H1 (cell line): ENCODE results near the gene MGLL. TPM values are rescaled to one million over a fixed set of nuclear protein-coding genes. Genes with fewer than 3 reads are reported as not detected.

Experiments used
- EGR1 ChIP-seq: IDR thresholded peaks from 2 replicates; pipeline ENCODE4 v1.6.1; 2011; ENCODE audit warnings: low read depth, low read length, borderline replicate concordance
- MAX ChIP-seq: IDR thresholded peaks from 2 replicates; pipeline ENCODE4 v1.6.1; 2012; ENCODE audit warnings: inconsistent platforms
- POLR2A ChIP-seq, 2 experiments: IDR thresholded peaks; 1 replicate in 1 of 2; 2 replicates in 1 of 2; pipeline ENCODE4 v1.6.1; 2011; ENCODE audit warnings: low read depth in 2 of 2, low read length in 2 of 2, mild to moderate bottlenecking in 2 of 2; ENCODE audit errors: control extremely low read depth in 1 of 2
- SIX5 ChIP-seq: IDR thresholded peaks from 2 replicates; pipeline ENCODE4 v1.6.1; 2011; ENCODE audit warnings: mild to moderate bottlenecking, low read depth, low read length
- TAF1 ChIP-seq: IDR thresholded peaks from 2 replicates; pipeline ENCODE4 v1.6.1; 2011; ENCODE audit warnings: mild to moderate bottlenecking, low read depth, low read length
- USF2 ChIP-seq: IDR thresholded peaks from 2 replicates; pipeline ENCODE4 v1.6.1; 2011; ENCODE audit warnings: low read length, improper control_type of control experiment
- polyA plus RNA-seq, 7 experiments: library from polyadenylated mRNA; depleted of rRNA in 3 of 7; stranded (reverse) in 5 of 7; unstranded in 2 of 7; fragments of >200 nt in 5 of 7; fragments of 200-250 nt in 2 of 7; gene quantifications; 1 replicate in 5 of 7; 2 replicates in 1 of 7; 4 replicates in 1 of 7; pipeline versions ENCODE4 v1.2.1 to v1.2.3, GENCODE V29; 2011 to 2013; ENCODE audit warnings: missing spikeins in 2 of 7, mixed read lengths in 2 of 7
- total RNA-seq: library from RNA; stranded (reverse); fragmentation: NEBNext Ultra II Directional; extraction: Animal tissue kit (Norgen Biotek cat#: 25700); gene quantifications from 2 replicates; pipeline ENCODE4 v1.2.1, GENCODE V29; 2021

The MGLL gene
- total and polyA plus RNA-seq, 2 of the 8 experiments (the other 6 are each of a cell fraction or from before 2014, with no cell fraction given): 0.05 to 0.34 TPM

GRCh38 chr3:127688416-127689265 is 133.7 kb downstream of the MGLL start (continued):
- TF ChIP-seq USF2 (no peak), POLR2A (IDR thresholded peaks at IDR 0.05; ENCODE audit: control extremely low read depth in 1 of 2, low read depth in 2 of 2, low read length in 2 of 2) (no peak), TAF1 (no peak), EGR1 (no peak), MAX (no peak), SIX5 (no peak)
